ENCODE results near the gene LIPC. TPM values are rescaled to one million over a fixed set of nuclear protein-coding genes. Genes with fewer than 3 reads are reported as not detected.

Gene LIPC
- total RNA-seq, 1 donor from 2014 or later = not detected

DNA sequence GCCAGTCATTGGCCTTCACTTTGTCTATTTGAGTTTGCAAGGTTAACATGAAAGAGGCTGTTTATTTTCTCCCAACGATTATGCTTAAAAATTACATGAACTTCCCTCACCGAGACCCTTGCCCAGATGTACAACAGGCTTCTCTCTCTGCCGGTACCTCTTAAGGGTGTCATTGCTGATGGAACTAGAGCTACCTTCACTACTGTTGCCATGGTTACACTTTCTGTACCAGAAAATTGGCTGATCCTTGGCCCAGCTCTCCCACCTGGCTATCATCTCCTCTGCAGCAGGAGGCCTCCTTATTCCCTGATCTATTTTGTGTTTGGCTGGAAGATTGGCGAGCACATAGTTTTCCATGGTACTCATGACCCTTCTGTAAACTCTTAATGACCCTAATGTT is 24.0 kb upstream of the LIPC start:
- peaks cover 7% of the 10 kb centered on the region for H3K9me3 Mint-ChIP-seq (ENCODE audit: unreplicated experiment)
- no peaks in the 10 kb centered on the region for H3K4me1 Mint-ChIP-seq (ENCODE audit: unreplicated experiment)
- peaks cover 5% of the 10 kb centered on the region for H3K27me3 Mint-ChIP-seq (ENCODE audit: unreplicated experiment)
- no peak overlapping the region for H3K27ac Mint-ChIP-seq (ENCODE audit: unreplicated experiment)
- H3K36me3 Mint-ChIP-seq (ENCODE audit: unreplicated experiment) = no peaks in the 10 kb centered on the region
- DNase-seq (ENCODE audit: extremely low spot score, unreplicated experiment) = no peak
- no peak overlapping the region for H3K4me3 Mint-ChIP-seq (ENCODE audit: unreplicated experiment)
- no peak for TF ChIP-seq CTCF (IDR thresholded peaks at IDR 0.05)

GRCh38 chr15:58409861-58410260 is 21.9 kb upstream of the LIPC start:
- no peak for DNase-seq (ENCODE audit: extremely low spot score, unreplicated experiment)
- H3K9me3 Mint-ChIP-seq (ENCODE audit: unreplicated experiment) = peaks cover 4% of the 10 kb centered on the region
- H3K27me3 Mint-ChIP-seq (ENCODE audit: unreplicated experiment) = no peaks in the 10 kb centered on the region
- H3K4me3 Mint-ChIP-seq (ENCODE audit: unreplicated experiment) = no peak overlapping the region
- no peaks in the 10 kb centered on the region for H3K36me3 Mint-ChIP-seq (ENCODE audit: unreplicated experiment)
- TF ChIP-seq CTCF (IDR thresholded peaks at IDR 0.05) = no peak
- no peaks in the 10 kb centered on the region for H3K4me1 Mint-ChIP-seq (ENCODE audit: unreplicated experiment)
- H3K27ac Mint-ChIP-seq (ENCODE audit: unreplicated experiment) = no peak overlapping the region

DNA sequence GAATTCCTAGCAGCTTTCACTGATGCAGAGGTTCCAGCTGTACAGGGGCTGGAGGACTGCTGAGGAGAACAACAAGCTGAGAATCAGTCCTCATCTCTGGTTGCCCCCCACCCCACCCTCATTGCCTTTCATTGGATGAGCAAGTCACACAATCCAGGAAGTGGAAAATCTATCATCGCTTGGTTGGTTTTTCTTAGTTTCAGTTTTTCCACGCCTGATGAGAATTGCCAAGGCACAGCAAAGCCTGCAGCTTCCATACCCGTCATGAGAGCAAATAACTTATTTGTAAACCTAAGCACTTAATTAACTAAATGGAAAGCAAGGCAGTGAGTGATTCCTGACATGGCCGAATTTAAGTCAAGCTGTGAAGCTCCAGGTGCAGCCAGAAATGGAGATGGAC is 21.4 kb upstream of the LIPC start:
- no peaks in the 10 kb centered on the region for H3K27me3 Mint-ChIP-seq (ENCODE audit: unreplicated experiment)
- no peak overlapping the region for H3K27ac Mint-ChIP-seq (ENCODE audit: unreplicated experiment)
- no peak for TF ChIP-seq CTCF (IDR thresholded peaks at IDR 0.05)
- peaks cover 4% of the 10 kb centered on the region for H3K9me3 Mint-ChIP-seq (ENCODE audit: unreplicated experiment)
- H3K36me3 Mint-ChIP-seq (ENCODE audit: unreplicated experiment) = no peaks in the 10 kb centered on the region
- no peak for DNase-seq (ENCODE audit: extremely low spot score, unreplicated experiment)
- H3K4me1 Mint-ChIP-seq (ENCODE audit: unreplicated experiment) = no peaks in the 10 kb centered on the region
- H3K4me3 Mint-ChIP-seq (ENCODE audit: unreplicated experiment) = no peak overlapping the region

DNA sequence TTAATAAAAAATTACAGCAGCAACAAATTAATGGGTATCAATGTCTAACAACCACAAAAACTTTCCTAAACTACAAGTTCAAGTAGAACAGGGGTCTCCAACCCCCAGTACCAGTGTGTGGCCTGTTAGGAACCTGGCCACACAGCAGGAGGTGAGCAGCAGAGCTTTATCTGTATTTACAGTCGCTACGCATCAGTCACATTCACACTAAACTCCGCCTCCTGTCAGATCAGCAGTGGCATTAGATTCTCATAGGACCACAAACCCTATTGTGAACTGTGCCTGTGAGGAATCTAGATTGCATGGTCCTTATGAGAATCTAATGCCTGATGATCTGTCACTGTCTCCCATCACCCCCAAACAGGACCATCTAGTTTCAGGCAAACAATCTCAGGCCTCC is 18.5 kb upstream of the LIPC start:
- Mint-ChIP-seq H3K4me3 (ENCODE audit: unreplicated experiment) (no peak overlapping the region), H3K36me3 (ENCODE audit: unreplicated experiment) (no peaks in the 10 kb centered on the region), H3K27ac (ENCODE audit: unreplicated experiment) (no peak overlapping the region), H3K9me3 (ENCODE audit: unreplicated experiment) (peaks cover 4% of the 10 kb centered on the region), H3K27me3 (ENCODE audit: unreplicated experiment) (no peaks in the 10 kb centered on the region), H3K4me1 (ENCODE audit: unreplicated experiment) (peaks cover 3% of the 10 kb centered on the region)
- no peak for DNase-seq (ENCODE audit: extremely low spot score, unreplicated experiment)
- no peak for TF ChIP-seq CTCF (IDR thresholded peaks at IDR 0.05)

GRCh38 chr15:58415636-58416035 is 16.2 kb upstream of the LIPC start:
- Mint-ChIP-seq H3K4me1 (ENCODE audit: unreplicated experiment) (peaks cover 3% of the 10 kb centered on the region), H3K27me3 (ENCODE audit: unreplicated experiment) (no peaks in the 10 kb centered on the region), H3K9me3 (ENCODE audit: unreplicated experiment) (peaks cover 4% of the 10 kb centered on the region), H3K36me3 (ENCODE audit: unreplicated experiment) (no peaks in the 10 kb centered on the region), H3K27ac (ENCODE audit: unreplicated experiment) (no peak overlapping the region), H3K4me3 (ENCODE audit: unreplicated experiment) (no peak overlapping the region)
- DNase-seq (ENCODE audit: extremely low spot score, unreplicated experiment) = no peak
- TF ChIP-seq CTCF (IDR thresholded peaks at IDR 0.05) = no peak
